IPS-18a (cell line): ENCODE data around the gene ZSWIM6.

ENCODE experiments used
- H3K27ac ChIP-seq: one replicate; pipeline ENCODE4 v1.5.1; 2013; ENCODE audit warnings: low read length
- H3K27me3 ChIP-seq: one replicate; pipeline ENCODE4 v1.6.1; 2013; ENCODE audit warnings: mild to moderate bottlenecking, low read length; ENCODE audit not compliant: control insufficient read depth, insufficient read depth
- H3K36me3 ChIP-seq: one replicate; pipeline ENCODE4 v1.6.1; 2013; ENCODE audit warnings: low read depth, low read length; ENCODE audit not compliant: control insufficient read depth
- H3K4me1 ChIP-seq: one replicate; pipeline ENCODE4 v1.6.1; 2013; ENCODE audit warnings: low read depth, low read length; ENCODE audit not compliant: control insufficient read depth
- H3K4me3 ChIP-seq: one replicate; pipeline ENCODE4 v1.5.1; 2013; ENCODE audit warnings: low read length
- H3K9ac ChIP-seq: one replicate; pipeline ENCODE4 v1.6.1; 2013; ENCODE audit warnings: mild to moderate bottlenecking, low read length, moderate library complexity
- H3K9me3 ChIP-seq: one replicate; pipeline ENCODE4 v1.6.1; 2013; ENCODE audit warnings: low read depth, low read length; ENCODE audit not compliant: control insufficient read depth

The ZSWIM6 gene

GRCh38 chr5:61334868-61335615, 3.0 kb downstream of the ZSWIM6 start:
- no peaks in the 10 kb centered on the region for H3K9me3 ChIP-seq
- H3K4me3 ChIP-seq, result peak overlapping the region; percentile 63
- H3K4me1 ChIP-seq, result peaks cover 16% of the 10 kb centered on the region
- H3K36me3 ChIP-seq, result no peaks in the 10 kb centered on the region
- no peak overlapping the region for H3K9ac ChIP-seq
- H3K27me3 ChIP-seq, result peaks cover 39% of the 10 kb centered on the region
- H3K27ac ChIP-seq, result no peak overlapping the region

DNA sequence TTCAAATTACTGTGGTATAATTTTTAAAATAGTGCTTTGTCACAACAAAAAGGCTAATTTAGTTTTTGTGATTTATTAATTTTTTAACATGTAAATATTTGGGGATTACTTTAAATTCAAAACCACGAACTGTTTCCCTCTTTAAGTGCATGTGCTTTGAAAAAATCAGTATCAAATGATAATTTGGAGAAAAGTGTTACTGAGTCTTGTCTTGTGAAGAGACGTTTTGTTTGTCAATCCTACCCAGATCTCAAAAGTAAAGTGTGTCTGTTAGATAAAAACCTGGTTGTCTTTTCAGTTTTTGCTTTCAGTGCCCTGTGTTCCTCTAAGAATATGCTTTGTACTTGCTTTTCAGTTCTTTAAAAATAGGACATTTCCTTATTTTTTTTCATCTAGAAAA, 7.7 kb downstream of the ZSWIM6 start:
- Histone ChIP-seq H3K4me3 (no peak overlapping the region), H3K9ac (no peak overlapping the region), H3K36me3 (no peaks in the 10 kb centered on the region), H3K9me3 (no peaks in the 10 kb centered on the region), H3K27me3 (peaks cover 15% of the 10 kb centered on the region), H3K27ac (no peak overlapping the region), H3K4me1 (peaks cover 6% of the 10 kb centered on the region)

GRCh38 chr5:61340775-61341361, 8.8 kb downstream of the ZSWIM6 start:
- H3K27me3 ChIP-seq, result peaks cover 4% of the 10 kb centered on the region
- no peaks in the 10 kb centered on the region for H3K4me1 ChIP-seq
- H3K36me3 ChIP-seq, result no peaks in the 10 kb centered on the region
- H3K27ac ChIP-seq, result no peak overlapping the region
- H3K9ac ChIP-seq, result no peak overlapping the region
- H3K9me3 ChIP-seq, result no peaks in the 10 kb centered on the region
- H3K4me3 ChIP-seq, result no peak overlapping the region

- H3K4me3 ChIP-seq, result no peak overlapping the region
- no peaks in the 10 kb centered on the region for H3K9me3 ChIP-seq
- no peaks in the 10 kb centered on the region for H3K36me3 ChIP-seq
- no peaks in the 10 kb centered on the region for H3K4me1 ChIP-seq
- H3K9ac ChIP-seq, result no peak overlapping the region
- no peak overlapping the region for H3K27ac ChIP-seq
- H3K27me3 ChIP-seq, result no peaks in the 10 kb centered on the region
These were observed 10.0 kb downstream of the ZSWIM6 start for GRCh38 chr5:61342071-61342501.

DNA sequence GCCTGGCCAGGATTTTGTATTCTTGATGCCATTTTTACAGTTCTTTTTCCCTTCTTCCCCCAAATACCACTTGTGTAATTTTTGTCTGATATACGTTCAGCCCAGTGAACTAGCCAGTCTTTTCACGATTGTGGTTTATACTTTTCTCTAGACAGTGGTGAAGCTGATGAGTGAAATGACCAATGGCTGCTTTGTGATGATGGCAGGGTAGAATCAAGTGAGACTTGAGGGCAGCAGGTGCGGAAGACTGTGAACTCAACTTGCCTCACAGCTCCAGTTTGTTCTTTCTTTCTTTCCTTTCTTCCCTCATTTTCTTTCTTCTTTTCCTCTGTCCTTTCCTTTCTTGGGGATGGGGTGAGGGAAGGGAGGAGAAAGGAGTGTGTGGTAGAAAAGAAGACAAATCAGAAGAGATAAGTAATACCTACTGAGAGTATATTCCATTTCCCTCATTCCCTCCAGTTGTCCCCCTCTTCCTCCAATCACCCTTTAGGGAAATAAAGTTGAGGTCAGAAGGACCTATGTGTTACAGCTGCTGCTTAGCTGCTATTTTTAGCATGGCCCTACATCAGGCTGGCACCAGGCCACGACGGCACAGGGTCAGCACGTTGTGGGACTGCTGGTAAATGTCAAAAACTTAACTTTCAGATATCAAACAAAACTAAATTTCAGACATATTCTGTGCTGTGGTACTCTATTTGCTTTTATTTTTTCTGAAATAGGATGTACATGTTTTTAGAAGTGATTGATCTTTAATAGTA, 12.3 kb downstream of the ZSWIM6 start:
- Histone ChIP-seq H3K27ac (no peak overlapping the region), H3K9ac (no peak overlapping the region), H3K4me1 (no peaks in the 10 kb centered on the region), H3K36me3 (no peaks in the 10 kb centered on the region), H3K27me3 (no peaks in the 10 kb centered on the region), H3K9me3 (no peaks in the 10 kb centered on the region), H3K4me3 (no peak overlapping the region)

GRCh38 chr5:61346511-61346910, 14.5 kb downstream of the ZSWIM6 start:
- H3K9me3 ChIP-seq, result no peaks in the 10 kb centered on the region
- H3K4me1 ChIP-seq, result no peaks in the 10 kb centered on the region
- no peak overlapping the region for H3K27ac ChIP-seq
- H3K27me3 ChIP-seq, result no peaks in the 10 kb centered on the region
- H3K9ac ChIP-seq, result no peak overlapping the region
- no peaks in the 10 kb centered on the region for H3K36me3 ChIP-seq
- no peak overlapping the region for H3K4me3 ChIP-seq

DNA sequence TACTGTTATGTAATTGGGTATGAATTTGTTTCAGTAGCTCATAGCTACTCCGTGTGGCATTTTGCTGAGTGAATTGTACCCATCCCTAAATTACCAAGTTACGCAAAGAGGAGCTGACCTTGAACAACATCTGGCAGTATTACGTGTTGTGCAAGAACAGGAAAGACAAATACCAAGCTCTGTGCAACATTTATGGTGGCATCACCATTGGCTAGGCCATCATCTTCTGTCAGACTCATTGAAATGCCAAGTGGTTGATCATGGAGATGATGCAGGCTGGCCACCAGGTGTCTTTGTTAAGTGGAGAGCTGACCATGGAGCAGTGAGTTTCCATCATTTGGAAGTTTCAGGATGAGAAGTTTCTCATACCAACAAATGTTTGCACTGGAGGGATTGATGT, 15.0 kb downstream of the ZSWIM6 start:
- Histone ChIP-seq H3K27me3 (no peaks in the 10 kb centered on the region), H3K9ac (no peak overlapping the region), H3K9me3 (no peaks in the 10 kb centered on the region), H3K4me1 (no peaks in the 10 kb centered on the region), H3K36me3 (no peaks in the 10 kb centered on the region), H3K27ac (no peak overlapping the region), H3K4me3 (no peak overlapping the region)

- H3K9me3 ChIP-seq, result no peaks in the 10 kb centered on the region
- H3K27ac ChIP-seq, result no peak overlapping the region
- no peak overlapping the region for H3K9ac ChIP-seq
- no peak overlapping the region for H3K4me3 ChIP-seq
- H3K4me1 ChIP-seq, result no peaks in the 10 kb centered on the region
- H3K36me3 ChIP-seq, result no peaks in the 10 kb centered on the region
- no peaks in the 10 kb centered on the region for H3K27me3 ChIP-seq
These were observed 16.4 kb downstream of the ZSWIM6 start for GRCh38 chr5:61348447-61348846.

- Histone ChIP-seq H3K9ac (no peak overlapping the region), H3K4me1 (no peaks in the 10 kb centered on the region), H3K27me3 (no peaks in the 10 kb centered on the region), H3K9me3 (no peaks in the 10 kb centered on the region), H3K4me3 (no peak overlapping the region), H3K27ac (no peak overlapping the region), H3K36me3 (no peaks in the 10 kb centered on the region)
These were observed 17.9 kb downstream of the ZSWIM6 start for GRCh38 chr5:61349935-61350334.

DNA sequence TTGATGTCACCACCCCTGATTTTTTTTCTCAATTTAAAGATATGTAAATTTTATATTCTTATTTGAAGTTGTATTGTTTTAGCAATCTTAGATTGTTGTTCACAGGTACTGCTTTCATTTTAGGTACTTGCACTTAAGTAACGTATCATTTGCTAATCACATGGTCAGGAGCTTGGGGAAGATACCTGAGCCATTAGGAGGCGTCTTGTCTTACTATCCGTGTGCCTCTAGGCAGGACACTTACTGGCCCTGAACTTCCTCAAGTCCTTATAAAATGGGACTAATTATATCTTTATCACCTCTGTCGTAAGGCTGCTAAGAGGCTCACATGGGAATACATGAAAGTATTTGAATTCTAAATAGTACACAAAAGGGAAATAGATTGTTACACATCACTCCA, 18.5 kb downstream of the ZSWIM6 start:
- Histone ChIP-seq H3K27me3 (no peaks in the 10 kb centered on the region), H3K9ac (no peak overlapping the region), H3K4me1 (no peaks in the 10 kb centered on the region), H3K4me3 (no peak overlapping the region), H3K9me3 (no peaks in the 10 kb centered on the region), H3K27ac (no peak overlapping the region), H3K36me3 (no peaks in the 10 kb centered on the region)

- H3K9me3 ChIP-seq, result peaks cover under 1% of the 10 kb centered on the region
- no peaks in the 10 kb centered on the region for H3K36me3 ChIP-seq
- no peaks in the 10 kb centered on the region for H3K27me3 ChIP-seq
- H3K4me1 ChIP-seq, result no peaks in the 10 kb centered on the region
- no peak overlapping the region for H3K9ac ChIP-seq
- H3K4me3 ChIP-seq, result no peak overlapping the region
- H3K27ac ChIP-seq, result no peak overlapping the region
These were observed 19.7 kb downstream of the ZSWIM6 start for GRCh38 chr5:61351733-61352132.
